Measurements from ENCODE around the gene C3orf49.

Gene C3orf49

DNA sequence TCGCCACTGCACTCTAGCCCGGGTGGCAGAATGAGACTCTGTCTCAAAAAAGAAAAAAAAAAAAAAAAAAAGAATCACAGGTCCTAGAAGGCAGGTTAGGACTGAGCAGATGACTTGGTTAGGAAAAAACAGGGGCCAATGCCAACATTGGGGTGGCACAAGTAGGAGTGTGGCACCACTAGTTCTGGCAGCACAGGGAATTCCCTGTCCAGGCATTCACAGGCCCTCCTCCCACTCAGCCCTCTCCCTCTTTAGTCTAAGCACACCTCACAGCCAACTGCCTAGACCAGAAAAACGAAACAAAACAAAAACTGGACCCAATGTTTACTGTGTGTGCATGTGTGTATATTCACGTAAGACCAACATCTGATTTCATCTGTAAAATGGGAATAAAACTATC is 34.0 kb downstream of the C3orf49 start:
- no peak for DNase-seq

DNA sequence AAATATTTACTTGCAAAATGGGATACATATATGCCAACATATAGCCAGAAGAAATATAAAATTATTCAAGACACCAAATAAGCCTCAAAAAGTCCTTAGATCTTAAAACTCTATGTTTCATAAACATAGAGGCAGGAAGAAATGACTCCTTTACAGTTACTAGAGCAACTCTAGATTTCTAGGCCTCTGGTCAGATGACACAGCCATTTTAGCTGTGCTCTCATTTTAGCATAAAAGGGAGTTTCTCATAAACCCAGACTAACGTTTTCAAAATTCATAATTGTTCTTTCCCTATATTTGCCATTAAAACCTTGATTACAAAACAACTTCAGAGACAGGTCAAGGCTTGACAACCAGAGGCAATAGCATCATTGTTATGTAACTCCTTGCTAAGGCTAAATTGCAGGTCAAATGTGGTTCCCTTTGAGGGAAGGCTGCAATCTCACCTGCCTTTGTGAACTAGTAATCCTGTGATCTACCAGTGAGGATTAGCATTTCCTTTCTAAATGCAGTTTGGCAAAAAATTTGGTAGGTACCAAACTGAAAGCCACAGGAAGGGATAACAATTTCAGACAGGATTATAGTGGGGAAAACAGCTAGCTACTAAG is 36.3 kb downstream of the C3orf49 start:
- no peak for DNase-seq

DNA sequence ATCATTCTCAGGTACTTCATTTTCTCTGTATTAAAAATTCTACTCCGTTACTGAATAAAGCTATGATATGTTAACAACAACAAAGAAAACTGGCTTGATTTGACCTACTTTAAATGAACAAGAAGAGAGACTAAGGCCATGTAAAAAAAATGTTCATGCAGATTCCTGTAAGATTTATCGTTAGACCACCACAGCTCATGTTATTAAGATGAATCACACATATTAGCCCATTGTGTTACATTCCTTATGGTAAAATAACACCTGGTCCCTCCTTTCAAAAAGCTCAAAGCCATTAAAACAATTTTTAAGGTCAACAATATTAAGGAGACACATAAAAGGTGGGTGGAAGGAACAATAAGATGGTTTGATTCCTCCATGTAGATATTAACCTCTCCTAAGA is 38.2 kb downstream of the C3orf49 start:
- DNase-seq: no peak

DNA sequence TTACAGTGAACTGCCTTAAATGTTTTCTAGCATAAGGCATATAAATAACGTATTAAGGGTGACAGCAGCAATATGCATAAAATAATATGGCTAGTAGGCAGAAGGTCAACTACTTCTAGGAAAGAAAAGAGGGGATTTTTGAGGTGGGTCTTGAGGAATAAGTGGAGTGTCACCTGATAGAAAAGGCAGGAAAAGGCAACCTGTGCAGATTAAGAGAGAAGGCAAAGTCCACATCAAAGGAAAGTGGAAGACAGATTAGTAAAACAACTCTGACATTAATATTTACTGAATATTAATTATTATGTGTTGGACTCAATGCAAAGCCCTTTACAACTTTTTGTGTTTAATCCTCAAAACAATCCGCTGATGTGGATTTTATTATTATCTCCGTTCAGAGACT is 41.7 kb downstream of the C3orf49 start:
- no peak for DNase-seq

DNA sequence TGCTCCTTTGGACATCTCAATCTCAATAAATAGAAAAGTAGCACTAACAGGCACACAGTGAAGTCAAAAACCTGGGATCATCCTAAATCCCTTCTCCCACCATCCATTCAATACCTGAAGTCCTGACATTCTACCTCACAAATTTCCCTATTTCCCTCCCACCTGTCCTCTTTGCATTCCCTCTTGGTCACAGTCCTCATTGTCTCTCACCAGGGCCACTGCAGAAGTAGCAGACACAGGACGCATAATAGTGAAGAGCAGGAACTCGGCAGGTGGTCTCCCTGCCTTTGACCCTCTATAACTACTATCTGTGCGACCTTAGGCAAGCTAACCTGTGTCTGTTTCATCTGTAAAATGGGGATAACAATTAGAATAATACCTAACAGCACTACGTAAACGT is 42.2 kb downstream of the C3orf49 start:
- no peak for DNase-seq

DNA sequence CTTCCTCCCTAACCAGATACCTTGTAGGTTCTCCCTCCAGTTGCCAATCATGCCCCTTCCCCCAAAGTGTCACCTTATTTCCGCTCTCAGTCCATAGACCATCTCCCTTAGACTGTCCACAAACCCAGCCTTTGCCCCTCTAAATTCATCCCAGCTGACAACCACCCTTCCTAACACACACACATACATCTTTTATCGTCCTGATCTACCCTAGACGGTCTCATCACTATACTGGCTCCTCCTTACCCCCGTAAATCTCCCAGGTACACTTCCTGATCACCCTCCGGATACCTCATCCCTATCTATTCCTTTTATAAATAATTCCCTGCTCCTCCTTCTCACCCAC is 43.7 kb downstream of the C3orf49 start:
- no peak for DNase-seq

DNA sequence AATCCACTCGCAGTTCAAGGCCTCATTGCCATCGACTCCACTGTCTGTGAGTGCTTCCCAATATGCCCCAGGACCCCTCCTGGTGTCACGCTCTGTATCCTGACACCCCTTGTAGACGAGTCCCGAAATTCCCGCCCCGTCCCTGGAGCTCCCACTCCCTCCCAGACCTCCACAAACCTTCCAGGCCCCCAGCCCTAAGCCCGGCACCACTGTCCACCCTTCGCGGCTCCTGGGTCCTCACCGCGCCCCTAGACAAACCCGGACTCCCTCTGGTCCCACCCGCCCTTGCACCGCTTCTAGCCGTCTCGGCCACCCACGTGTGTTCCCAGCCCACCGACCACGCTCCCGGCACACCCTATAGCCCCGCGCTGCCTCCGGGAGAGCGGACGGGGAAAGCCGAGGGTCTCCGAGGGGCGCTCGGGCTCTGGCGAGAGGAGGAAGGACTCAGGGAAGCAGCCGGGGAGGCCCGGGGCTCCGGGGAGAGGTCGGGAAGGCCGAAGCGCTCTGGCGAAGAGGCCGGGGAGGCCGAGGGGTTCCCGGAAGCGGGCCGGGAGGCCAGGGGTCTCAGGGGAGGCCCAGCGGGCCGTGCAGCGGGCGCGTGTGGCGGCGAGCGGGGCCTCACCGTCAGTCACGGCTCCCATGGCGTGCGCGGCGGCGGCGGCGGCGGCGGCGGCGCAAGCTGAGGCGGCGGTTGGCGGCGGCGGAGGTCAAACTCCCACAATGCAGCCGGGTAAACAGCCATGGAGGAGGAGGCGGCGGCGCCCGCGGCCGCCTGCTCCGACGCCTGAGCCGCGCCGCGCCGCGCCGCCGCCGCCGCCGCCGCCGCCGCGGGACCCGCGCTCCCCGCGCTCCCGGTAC is 44.3 kb downstream of the C3orf49 start, which contains the start of the genes ATXN7 and THOC7:
TSS of gene ATXN7 (plus strand) at position 718 of the 858 bp plus-strand sequence. CDS start 48,732 bp downstream, outside the sequence.
TSS of gene THOC7 (minus strand) at position 656 of the 858 bp plus-strand sequence. CDS start at position 641, 15 bp downstream.
- DNase-seq: peak; percentile 61 to 67

DNA sequence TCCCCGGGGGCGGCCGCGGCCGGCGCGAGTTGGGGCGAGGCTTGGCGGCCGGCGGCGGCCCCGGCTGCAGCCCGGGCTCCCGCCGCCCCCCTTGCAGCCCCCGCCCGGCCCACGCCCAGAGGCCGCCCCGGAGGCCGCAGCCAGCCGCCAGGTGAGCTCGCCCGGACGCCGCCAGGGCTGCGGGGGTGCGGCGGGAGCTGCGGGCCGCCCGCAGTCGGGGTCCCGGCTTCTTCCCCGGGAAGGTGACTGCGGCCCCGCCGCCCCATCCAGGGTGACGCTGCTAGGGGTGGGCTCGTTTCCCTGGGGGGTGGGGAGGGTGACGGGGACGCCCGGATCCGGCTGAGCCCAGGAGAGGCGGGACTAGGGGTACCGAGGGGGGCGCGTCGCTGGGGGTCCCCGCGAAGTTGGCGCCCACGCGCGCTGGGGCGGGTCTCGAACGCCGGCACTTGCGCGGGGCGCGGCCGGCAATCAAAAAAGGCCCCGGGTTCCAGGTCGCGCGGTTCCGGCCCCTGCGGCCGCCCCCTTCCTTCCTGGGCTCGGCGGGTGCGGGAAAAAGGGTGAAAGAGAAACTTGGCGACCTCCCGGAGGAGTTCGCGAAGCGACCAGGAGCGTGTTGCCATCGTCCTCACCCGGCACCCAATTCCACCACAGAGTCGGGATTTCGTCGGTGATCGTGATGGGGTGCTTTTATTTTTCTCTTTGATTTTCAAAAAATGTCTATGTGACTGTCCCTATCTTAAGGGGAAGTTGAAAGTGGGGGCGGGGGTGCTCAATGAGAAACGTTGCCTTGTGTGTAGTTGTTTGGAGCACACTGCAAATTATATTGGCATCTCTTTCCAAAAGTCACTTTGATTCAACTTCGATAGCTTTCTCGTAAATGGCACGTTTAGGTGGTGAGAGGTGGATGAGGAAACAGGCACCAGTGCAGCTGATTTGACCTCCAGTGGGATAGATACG is 45.2 kb downstream of the C3orf49 start:
- DNase-seq: peak; percentile 41 to 52

DNA sequence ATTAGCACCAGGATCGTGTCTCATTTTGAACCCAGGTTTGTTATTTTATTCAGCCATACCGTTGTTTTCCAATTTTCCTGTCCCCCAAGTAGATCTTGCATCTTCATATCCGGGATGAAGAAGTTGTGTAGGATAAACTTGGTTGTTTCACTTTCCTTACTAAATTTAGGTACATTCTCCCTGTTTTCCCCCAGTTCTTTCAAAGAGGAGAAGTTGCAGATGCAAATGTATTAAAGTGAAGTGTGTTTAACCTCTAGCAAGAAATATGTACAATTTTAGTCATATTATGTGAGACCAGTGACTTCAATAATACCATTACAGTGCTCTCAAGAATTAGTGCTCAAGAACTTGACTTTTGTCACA is 45.8 kb downstream of the C3orf49 start:
- no peak for DNase-seq

DNA sequence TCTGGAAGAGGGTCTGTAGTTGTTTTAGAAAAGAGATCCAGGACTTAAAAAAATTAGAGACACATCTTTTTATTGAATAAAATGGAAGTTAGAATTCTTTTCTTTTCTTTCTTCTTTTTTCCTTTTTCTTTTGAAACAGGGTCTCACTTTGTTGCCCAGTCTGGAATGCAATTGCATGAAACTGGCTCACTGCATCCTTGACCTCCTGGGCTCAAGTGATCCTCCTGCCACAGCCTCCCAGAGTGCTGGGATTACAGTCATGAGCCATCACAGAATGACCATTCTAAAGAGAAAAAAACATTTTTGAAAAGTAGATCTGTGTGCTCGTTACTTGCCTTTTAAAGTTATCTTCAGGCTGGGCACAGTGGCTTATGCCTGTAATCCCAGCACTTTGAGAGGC is 48.1 kb downstream of the C3orf49 start:
- DNase-seq: no peak

DNA sequence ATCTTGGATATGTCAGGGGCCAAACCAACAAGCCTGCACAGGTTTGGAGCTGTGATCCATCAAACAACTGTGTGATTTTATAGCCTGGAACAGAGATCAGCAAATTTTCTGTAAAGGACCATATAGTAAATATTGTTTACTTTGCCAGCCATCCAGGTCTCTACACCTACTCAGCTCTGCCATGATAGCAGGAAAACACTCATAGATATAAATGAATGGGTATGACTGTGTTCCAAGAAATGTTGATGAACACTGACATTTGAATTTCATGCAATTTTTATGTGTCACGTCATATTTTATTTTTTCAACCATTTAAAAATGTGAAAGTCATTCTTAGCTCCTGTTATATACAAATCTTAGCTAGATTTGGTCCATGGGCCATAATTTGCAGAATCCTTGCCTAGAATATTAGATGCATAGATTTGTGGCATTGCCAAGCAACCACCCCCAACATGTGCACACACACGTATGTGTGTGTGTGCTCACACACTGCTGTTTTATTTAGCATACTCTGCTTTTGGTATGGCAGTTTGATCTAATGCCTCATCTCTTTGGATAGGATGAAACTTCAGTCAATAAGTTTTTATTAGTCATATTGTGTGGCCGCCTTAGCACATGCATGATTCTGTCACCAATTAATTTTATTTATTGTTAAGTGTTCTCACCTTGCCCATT is 51.0 kb downstream of the C3orf49 start:
- DNase-seq: no peak

DNA sequence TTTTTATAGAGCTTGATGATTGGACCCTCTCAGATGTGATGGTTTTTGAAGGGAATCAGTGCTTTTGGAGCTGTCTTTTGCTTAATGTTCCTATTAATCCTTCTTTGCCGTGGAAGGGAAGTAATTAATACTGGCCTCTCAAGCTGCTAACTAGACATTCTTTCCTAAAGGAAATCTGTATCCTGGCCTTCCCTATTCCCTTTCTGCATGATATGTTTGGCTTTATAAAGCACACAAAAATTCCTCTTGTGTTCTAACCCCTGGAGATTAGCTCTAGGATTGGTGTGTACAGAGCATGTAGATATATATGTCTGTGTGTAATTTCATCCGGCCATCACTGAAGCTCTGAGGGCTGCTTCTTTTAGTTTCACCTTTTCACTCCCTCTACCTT is 51.5 kb downstream of the C3orf49 start:
- no peak for DNase-seq

DNA sequence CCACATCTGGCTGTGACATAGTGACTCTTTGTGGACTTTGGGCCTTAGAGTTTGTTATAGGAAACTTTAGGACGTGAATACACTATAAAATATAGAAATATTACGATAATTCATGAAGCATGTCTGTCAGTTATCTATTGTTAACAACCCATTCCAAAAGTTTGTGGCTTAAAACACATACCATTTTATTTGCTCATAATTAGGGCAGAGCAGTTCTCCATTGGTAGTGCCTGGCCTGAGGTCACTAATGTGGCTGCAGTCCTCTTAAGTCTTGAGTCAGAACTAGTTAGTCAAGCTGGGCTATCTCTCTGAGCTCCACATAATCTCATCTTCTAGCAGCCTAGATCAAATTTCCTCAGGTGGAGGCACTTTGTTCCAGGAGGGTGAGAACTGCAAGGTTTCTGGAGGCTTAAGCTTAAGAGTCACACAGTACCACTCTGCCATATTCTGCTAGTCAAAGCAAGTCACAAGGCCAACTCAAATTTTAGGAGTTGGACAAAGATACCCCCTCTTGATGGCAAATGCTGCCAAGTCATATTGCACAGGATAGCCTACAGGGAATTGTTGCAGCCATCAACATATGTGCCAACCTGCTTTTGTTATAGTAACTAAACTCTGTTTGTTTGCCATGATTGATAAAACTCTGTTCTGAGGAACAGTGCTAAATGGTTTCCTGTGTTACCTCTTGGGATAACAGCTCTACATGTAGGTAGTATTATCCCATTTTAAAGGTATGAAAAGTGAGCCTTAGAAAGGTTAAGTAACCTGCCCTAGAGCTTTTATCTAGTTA is 53.2 kb downstream of the C3orf49 start:
- DNase-seq: no peak

DNA sequence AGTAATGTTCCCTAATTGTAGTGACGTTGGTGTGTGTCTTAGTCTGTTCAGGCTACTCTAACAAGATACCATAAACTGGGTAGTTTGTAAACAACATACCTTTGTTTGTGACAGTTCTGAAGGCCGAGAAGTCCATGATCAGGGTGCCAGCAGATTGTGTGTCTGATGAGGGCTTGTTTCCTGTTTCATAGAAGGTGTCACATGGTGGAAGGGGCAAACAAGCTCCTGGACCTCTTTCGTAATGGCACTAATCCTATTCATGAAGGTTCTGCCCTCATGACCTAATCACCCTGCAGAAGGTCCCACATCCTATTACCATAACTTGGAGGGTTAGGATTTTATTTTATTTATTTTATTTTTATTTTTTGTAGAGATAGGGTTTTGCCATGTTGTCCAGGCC is 55.7 kb downstream of the C3orf49 start:
- DNase-seq: no peak

DNA sequence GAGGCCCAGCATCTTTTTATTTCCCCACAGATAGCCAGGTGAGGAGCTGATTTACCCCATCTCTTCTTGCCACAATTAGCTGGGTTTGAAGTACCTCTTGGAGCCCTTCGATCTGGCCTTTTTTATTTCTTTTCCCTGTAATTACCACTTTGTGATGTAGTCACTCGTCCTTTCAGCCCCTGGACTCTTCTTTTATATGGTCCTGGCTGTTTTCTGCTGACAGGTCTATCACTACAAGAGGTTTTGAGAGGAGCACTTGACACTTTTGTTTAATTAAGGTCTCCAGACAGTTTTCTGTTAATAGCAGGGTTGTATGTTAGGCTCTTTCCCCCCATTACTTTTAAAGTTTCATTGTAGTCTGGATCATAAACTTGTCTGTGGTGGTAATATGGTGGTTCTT is 56.4 kb downstream of the C3orf49 start:
- DNase-seq: no peak

DNA sequence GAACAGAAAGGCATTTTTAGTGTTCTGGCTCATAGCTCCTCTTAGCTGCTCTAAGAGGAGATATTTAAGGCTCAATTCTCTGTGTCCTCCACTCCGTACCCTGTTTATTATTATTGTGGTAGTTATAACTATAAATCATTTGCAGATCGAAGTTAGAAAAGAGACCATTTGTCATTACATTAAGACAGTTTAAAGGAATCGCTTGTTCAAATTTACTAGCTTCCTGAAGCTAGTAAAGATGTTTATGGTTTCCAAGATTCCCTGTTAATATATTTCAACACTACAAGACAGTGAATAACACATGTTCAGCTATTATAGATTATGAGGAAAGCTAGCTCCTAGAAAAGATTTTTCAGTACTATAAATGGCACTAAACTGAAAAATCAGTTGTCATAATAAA is 57.2 kb downstream of the C3orf49 start:
- no peak for DNase-seq

DNA sequence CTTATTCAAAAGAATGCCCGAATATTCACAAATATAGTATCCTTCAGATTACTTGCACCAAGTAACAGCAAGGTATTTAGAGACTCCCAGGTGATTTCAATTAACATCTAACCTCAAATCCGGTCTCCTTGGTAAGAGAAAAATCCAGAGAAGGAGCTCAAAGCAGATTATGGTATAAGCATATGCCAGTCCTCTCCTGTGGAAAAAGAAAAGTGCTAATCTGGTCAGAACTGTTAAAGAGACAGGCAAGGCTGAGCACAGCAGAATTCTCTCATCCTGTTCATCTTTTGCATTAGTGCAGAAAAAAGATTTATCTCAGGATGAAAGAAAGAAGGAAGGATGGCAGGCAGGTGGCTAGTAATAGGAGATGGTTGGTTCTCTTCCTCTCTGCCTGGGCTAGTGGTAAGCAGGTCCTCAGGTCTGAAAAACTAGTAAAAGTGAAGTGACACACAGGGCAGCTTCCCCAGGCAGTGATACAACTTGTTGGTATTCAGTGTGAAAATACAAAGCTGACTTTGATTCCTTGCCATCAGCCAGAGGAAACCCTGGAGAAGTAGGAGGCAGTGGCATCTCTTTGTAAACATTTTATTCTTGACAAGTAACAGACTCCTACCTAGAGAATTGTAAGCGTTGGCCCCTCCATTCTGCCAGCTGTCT is 58.8 kb downstream of the C3orf49 start:
- no peak for DNase-seq

DNA sequence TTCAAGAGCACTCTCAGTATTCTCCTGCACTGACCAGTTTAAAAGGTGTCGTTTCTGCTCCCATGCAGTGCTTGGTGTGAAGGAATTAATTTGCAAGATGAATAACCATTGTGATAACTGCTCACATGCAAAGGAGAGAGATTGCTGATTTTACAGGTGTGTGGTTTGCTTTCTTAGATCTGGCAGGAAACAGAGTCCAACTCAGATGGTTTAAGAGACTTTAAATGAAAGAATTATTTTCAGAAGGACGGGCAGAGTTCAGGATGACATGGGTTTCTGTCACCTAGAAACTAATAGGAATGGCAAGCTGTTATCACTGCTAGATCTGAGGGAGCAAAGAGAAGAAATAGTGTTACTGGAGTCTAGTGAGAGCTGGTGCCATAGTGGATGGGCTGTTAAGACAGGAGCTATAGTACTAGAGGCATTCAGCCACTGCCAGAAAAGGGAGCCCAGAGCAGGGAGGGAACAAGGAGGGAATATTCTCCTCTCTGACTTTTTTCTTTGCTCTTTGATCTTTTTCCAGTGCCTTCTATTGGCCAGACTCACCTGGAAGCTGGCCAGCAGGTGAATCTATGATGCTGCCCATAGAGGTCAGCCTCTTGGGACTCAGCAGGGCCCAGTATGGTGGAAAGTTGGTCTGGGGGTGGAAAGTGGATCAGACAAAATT is 59.4 kb downstream of the C3orf49 start:
- no peak for DNase-seq

DNA sequence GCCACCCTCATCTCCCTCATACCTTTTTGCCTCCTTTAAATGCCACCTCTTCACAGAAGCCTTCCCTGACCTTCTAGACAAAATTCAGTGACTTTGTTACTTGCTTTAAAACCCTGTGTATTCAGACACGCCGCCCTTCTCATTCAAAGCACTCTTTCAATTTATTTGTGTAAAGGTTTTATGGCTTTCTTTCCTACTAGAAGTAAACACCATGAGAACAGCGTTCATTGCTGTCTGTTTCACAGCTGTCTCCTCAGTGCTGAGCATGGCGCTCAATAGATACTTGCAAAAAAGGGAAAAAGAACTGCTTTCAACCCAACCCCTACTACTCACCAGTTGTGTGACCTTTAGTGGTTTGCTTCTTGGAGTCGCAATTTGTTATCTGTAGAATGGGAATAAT is 61.6 kb downstream of the C3orf49 start:
- DNase-seq: no peak

DNA sequence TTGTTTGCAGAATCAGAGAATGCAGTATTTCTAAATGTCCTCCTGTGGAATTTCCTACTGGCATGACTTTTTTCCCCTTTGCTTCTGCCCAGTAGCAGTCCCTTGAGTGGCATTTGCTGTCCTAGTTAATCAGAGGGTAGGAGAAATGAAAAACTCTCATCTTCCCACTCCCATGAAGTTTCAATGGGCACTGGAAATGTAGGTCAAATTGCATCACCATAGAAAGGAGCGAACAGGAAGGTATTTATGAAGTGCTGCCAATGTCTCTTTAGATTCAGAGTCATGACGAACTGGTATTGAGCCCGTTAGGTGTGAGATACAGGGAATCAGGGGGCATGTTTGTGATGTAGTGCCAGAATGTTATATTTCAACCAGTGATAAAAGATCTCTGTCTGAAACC is 67.8 kb downstream of the C3orf49 start:
- no peak for DNase-seq

DNA sequence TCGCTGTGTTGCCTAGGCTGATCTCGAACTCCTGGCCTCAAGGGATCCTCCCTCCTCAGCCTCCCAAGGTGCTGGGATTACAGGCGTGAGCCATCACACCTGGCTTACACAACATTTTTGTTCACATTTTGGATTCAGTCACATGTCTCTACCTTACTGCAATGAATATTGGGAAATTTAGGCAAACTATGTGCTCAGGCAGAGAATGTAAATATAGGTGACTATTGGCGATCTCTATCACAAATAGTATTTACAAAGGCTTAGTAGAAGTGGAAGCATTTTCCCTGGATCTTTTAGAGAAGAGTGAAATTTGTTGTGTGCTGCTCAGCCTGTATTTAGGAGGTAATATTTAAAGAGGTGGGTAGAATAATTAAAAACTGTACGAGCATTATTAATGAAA is 72.4 kb downstream of the C3orf49 start:
- DNase-seq: no peak
